NCI-H226 (cell line): ENCODE results near the gene MUC2.

ENCODE experiments used
- DNase-seq: peaks from one replicate; pipeline ENCODE4 v3.0.0-alpha.2; 2015

The MUC2 gene

GRCh38 chr11:1074244-1075221 lies at the start of gene MUC2:
Gene MUC2 (plus strand): TSS chr11:1074874.
- no peak for DNase-seq

- no peak for DNase-seq
Measured at GRCh38 chr11:1025410-1026162, 49.1 kb upstream of the MUC2 start.

DNA sequence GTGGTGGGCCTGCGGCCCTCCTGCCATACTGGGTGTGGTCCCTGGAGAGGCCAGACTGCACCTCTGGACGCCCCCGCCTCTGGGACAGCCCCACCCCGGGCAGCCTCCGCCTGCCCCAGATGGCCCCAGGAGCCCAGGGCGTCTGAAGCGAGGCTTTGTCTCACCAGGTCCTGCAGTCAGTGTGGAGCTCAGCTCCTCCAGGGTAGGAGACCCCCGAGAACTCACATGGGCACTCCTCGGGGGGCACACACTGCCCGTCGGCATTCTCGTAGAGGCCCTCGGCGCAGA lies 48.6 kb upstream of the MUC2 start:
- no peak for DNase-seq

GRCh38 chr11:1026641-1027482 lies 47.8 kb upstream of the MUC2 start:
- no peak for DNase-seq

GRCh38 chr11:1027483-1028290 lies 47.0 kb upstream of the MUC2 start:
- DNase-seq, result no peak

- no peak for DNase-seq
Measured at GRCh38 chr11:1028291-1028540, 46.5 kb upstream of the MUC2 start.

DNA sequence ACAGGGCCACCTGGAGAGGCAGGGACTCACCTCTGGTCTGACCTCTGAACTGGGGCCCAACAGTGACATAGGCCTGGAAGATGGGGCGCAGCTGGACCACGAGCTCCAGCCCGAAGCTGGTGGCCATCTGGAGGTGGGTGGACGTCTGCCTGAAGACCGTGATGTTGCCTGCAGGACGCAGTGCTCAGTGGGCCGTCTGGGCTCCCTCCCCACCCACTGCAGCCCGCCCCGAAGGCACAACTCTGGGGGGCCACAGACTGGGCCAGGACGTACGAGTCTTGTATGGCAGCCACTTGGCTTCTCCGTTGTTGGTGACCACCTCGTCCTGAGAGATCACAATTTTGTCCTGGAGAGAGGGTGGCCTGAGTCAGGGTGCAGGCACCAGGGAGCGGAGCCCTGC lies 46.1 kb upstream of the MUC2 start:
- no peak for DNase-seq

DNA sequence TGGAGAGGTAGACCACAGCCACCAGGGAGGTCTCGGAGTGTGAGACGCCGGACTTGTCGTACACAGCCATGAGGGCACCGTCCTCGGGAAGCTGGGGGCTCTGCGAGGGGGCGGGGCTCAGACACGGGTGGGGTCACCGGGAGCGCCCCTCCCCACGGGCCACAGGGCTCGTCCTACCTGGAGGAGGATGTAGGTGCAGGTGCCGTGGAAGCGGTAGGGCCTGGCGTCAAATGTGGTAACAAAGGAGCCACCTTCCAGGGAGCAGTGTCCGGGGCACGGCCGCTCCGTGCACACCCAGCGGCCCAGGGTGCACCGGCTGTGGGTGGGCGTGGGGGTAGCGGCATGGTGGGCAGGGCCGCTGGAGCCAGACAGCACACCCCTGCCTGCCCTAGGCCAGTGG lies 45.6 kb upstream of the MUC2 start:
- DNase-seq, result no peak

GRCh38 chr11:1029654-1030053 lies 45.0 kb upstream of the MUC2 start:
- no peak for DNase-seq

DNA sequence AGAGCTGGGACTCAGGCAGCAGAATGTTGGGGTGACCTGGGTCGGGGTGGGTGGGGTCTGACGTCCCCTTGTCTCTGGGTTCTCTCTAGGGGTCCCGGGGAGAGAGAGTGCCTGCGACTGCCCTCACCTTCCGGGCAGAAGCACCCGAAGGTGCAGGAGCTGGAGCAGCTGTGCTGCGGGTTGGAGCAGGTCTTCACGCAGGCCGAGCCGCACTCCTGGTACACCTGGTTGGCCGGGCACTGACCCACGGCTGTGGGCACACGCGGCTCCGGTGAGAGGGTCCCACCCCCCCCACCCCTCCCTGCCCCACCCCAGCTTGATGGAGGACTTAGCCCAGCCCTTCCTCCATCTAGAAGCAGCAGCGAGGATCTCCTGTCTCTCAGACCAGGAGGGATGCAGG lies 44.6 kb upstream of the MUC2 start:
- no peak for DNase-seq

- no peak for DNase-seq
Measured at GRCh38 chr11:1030556-1030955, 44.1 kb upstream of the MUC2 start.

DNA sequence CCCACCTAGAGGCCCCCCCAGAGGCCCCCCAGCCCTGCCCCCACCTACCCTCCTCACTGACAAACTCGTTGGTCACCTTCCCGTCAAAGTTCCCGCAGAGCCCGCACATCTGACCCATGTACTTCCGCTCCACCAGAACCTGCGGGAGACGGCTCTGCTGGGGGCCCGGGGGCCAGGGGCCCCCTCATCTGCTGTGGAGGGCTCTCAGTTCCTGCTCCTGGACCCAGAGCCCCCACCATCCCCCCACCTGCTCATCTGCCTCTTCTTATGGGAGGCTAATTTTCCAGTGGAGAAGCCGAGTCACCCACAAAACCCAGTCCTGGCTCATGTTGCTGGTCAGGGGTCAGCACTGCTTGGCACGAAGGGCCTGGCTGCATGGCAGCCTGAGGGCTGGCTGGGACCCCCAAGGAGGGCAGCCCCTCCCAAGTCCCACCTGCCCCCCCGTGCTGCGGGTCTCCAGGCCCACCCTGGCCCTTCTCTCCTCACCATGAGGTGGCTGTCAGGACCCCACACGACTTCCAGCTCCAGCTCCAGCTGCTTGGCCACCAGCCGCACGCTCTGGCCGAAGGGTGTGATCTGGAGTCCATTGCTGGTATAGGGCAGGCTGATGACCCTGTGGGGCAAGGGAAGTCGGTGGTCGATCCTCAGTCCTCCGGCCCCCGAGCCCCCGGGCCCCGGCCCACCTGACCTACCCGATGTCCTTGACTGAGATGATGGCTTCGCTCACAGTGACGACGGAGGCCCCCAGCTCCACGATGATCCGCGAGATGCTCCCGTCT lies 43.4 kb upstream of the MUC2 start:
- no peak for DNase-seq

GRCh38 chr11:1032310-1032891 lies 42.3 kb upstream of the MUC2 start:
- no peak for DNase-seq

DNA sequence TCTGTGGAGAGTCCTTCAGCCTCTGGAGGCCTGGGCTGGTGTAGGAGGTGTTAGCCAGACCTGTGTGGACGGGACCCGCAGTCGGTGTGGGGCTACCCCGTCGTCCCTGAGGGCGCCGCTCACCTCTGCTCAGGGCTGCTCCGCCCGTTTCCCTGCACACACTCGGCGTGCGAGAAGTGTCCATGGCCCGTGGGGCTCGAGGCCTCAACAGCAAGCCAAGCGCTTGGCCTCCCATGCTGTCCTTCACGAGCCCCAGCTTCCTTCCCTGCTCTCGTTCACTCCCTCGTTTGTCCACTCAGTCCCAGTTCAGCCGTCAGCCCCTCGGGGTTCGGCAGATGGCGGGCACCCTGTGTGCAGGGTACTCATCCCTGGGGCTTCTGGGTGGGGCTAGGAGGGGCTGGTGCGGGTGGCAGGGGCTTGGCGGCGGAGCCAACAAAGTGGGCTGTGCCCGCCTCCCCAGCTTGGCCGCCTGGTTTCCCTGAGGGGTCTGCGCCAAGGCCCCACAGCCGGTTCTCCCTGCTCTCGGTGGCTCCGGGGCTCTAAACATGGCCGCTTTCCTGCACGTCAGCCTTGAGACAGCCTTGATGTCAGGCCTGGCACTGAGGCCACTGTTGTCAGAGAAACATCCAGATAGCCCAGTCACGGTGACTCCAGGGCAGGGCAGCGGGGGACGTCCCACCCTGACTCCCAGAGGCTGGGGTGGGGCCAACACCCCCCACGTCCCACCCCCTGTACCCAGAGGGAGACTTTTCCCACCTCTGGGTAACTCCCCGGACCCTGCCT lies 41.5 kb upstream of the MUC2 start:
- no peak for DNase-seq

DNA sequence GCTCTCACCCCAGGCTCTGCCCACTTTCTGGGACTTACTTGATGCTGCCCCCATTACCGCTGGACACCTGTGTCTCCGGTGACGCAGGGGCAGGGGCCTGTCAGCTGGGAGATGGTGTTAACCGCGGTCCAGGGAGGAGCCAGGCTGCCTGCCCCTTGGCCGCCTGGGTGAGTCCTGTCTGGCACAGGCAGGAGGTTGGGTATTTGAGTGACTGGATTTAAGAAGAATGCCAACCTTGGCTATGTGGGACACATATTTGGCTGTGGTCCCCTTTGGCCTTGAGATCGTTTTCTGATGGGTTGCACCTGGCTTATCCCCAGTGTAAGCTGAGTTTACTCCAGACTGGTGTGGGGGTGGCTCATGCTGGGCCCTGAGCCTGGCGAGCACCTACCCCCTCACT lies 40.7 kb upstream of the MUC2 start:
- no peak for DNase-seq

DNA sequence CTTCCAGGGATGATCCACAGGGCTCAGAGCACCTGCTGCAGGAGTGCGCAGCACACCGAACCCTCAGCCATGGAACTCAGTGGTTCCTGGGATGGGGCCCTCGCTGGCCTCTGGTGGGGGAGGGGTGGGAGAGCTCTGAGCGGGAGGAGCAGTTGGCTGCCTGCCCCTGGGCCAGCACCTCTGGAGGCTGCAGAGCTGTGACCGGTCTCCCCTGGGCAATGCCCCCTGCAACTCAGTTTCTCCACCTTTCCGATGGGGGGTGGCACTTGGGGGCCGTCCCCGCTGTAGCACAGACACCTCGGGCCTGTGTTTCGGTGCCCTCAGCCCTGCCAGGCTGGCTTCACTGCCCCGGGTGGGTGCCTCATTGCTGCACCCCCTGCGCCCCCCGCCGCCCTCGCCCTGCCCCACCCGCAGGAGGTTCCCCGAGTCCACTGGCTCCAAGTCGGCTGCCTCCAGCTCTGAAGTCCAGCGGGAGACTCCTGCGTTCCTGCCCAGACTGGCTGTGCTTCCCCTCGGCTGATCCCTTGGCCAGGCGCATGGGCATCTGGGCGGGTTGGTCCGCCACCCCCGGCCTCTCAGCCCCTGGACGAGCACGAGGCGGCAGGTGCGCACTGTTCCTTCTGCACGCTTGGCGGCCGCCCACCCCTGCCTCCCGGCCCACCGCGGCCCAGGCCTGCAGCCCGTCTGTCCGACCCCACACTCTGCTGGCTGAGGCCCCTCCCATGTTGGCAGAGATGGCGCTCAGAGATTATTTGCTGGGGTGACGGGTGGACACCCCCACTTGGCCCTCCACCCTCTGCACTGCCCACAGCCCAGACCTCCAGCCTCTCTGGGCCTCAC lies 40.0 kb upstream of the MUC2 start:
- no peak for DNase-seq

GRCh38 chr11:1035577-1036283 lies 38.9 kb upstream of the MUC2 start:
- DNase-seq, result no peak

DNA sequence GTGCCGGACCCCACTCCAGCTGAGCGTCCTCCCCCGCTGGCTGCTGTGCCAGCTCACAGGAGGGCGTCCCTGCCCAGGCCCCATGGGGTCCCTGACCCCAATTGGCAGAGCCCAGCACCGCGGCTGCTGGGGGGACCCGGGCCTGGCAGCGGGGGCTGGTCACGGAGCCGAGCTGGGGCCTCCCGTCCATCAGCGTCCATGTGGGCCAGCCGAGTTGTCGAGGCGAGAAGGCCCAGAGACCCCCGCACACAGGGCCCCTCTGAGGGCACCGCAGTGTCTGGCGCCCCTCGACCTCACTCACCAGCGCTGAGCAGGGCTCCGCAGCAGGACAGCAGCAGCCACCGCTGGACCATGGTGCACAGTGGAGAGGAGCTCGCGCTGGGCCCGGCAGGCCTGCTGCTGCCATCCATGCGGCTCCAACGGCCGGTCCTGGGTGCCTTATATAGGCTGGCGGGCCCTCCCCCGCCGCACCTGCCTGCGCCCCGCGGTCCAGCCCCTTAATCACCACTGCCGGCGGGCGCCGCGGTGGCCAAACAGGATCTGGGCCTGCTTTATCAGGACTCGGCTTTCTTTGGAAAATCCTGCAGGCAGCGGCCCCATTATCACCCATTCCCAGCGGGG lies 38.3 kb upstream of the MUC2 start, which contains the start of gene MUC6:
MUC6 (minus strand) TSS at position 416 of the 621 bp plus-strand sequence; CDS start at position 353, 63 bp downstream.
- DNase-seq, result no peak
